ENCODE data around the gene WBP11. TPM values are rescaled to one million over a fixed set of nuclear protein-coding genes. Genes with fewer than 3 reads are reported as not detected.

Gene WBP11
- total and polyA plus RNA-seq, 9 of the 15 experiments (the other 6 are each of a cell fraction or from before 2014, with no cell fraction given): 7.7 to 60.8 (median 24.6) TPM

- H2AFZ ChIP-seq (ENCODE audit: low read depth, low read length): no peak overlapping the region
- CTCF ChIA-PET (ENCODE audit: low intra/inter-chr PET ratio): no interaction called here
- no peaks in the 10 kb centered on the region for H3K9me3 ChIP-seq (replicated peaks; ENCODE audit: control insufficient read depth, insufficient read depth, low read depth, low read length)
- H3K4me3 ChIP-seq: no peak overlapping the region
- intact Hi-C loops (cut with micrococcal nuclease) (no loop called here), in situ Hi-C loops (cut with MboI) (no loop called here)
- H3K27ac ChIP-seq (ENCODE audit: extremely low read depth, low read depth, low read length): no peak overlapping the region
- POLR2A ChIA-PET: interaction anchor here (0.6 kb wide), 1 partner anchor 15 kb away, joined by 3 read pairs; the partner anchor contains the start of gene ART4
- no peaks in the 10 kb centered on the region for H3K27me3 ChIP-seq (ENCODE audit: control insufficient read depth in 2 of 2, insufficient read depth in 2 of 2, low read length in 2 of 2)
- DNase-seq (ENCODE audit: extremely low read depth in 1 of 4, low spot score in 3 of 4) (peak in 1 of 4 experiments; percentile 11), FAIRE-seq (no peak), ATAC-seq (no peak)
- no peak overlapping the region for H3K4me2 ChIP-seq (ENCODE audit: insufficient read depth, low read length)
- H3K9me1 ChIP-seq (ENCODE audit: control insufficient read depth, insufficient read depth, low read length): no peaks in the 10 kb centered on the region
- TF ChIP-seq NFYB (IDR thresholded peaks at IDR 0.05; ENCODE audit: extremely low read depth, insufficient read length): peak; percentile 14
- peak; percentile 71 for TF ChIP-seq RFX5 (IDR thresholded peaks at IDR 0.05; ENCODE audit: low read depth, low read length)
- no peak for TF ChIP-seq ZNF212 (CRISPR knock-in tag; IDR thresholded peaks at IDR 0.05)
- no peaks in the 10 kb centered on the region for H3K36me3 ChIP-seq (ENCODE audit: control insufficient read depth, insufficient read depth, low read length)
- no peak overlapping the region for H3K9ac ChIP-seq (ENCODE audit: insufficient read depth in 1 of 2, low read depth in 2 of 2, low read length in 2 of 2)
- H3K79me2 ChIP-seq (ENCODE audit: control insufficient read depth, insufficient read depth, low read length): no peaks in the 10 kb centered on the region
- BruUV-seq (replicated peaks): no TSS peak
- no peaks in the 10 kb centered on the region for H4K20me1 ChIP-seq (replicated peaks; ENCODE audit: control insufficient read depth, insufficient read depth, low read length)
- no peaks in the 10 kb centered on the region for H3K4me1 ChIP-seq (replicated peaks in 1 of 2; ENCODE audit: control insufficient read depth in 2 of 2, insufficient read depth in 2 of 2, low read length in 2 of 2)
Measured at GRCh38 chr12:14828892-14829291, 25.6 kb upstream of the WBP11 start.

- no peak for TF ChIP-seq ZSCAN32 (CRISPR knock-in tag; IDR thresholded peaks at IDR 0.05)
- no peak for TF ChIP-seq ZNF431 (CRISPR knock-in tag; IDR thresholded peaks at IDR 0.05)
- no peak for TF ChIP-seq E2F4 (CRISPR knock-in tag; IDR thresholded peaks at IDR 0.05; ENCODE audit: low read depth)
- TF ChIP-seq ZNF780A (CRISPR knock-in tag; IDR thresholded peaks at IDR 0.05): no peak
- no peak for TF ChIP-seq ILK (tag; IDR thresholded peaks at IDR 0.05; ENCODE audit: borderline replicate concordance, low read depth)
- TF ChIP-seq ARID2 (IDR thresholded peaks at IDR 0.05): no peak
Measured at GRCh38 chr12:14827043-14827442, 23.8 kb upstream of the WBP11 start.

More at GRCh38 chr12:14827043-14827442, 23.8 kb upstream of the WBP11 start:
- Histone ChIP-seq H3K36me3 (ENCODE audit: control insufficient read depth, insufficient read depth, low read length) (no peaks in the 10 kb centered on the region), H3K79me2 (ENCODE audit: control insufficient read depth, insufficient read depth, low read length) (no peaks in the 10 kb centered on the region), H3K9me3 (replicated peaks; ENCODE audit: control insufficient read depth, insufficient read depth, low read depth, low read length) (no peaks in the 10 kb centered on the region), H3K4me3 (no peak overlapping the region), H3K4me1 (replicated peaks in 1 of 2; ENCODE audit: control insufficient read depth in 2 of 2, insufficient read depth in 2 of 2, low read length in 2 of 2) (no peaks in the 10 kb centered on the region), H3K27me3 (ENCODE audit: control insufficient read depth in 2 of 2, insufficient read depth in 2 of 2, low read length in 2 of 2) (no peaks in the 10 kb centered on the region), H3K9ac (ENCODE audit: insufficient read depth in 1 of 2, low read depth in 2 of 2, low read length in 2 of 2) (no peak overlapping the region), H2AFZ (ENCODE audit: low read depth, low read length) (no peak overlapping the region), H3K9me1 (ENCODE audit: control insufficient read depth, insufficient read depth, low read length) (no peaks in the 10 kb centered on the region), H3K27ac (ENCODE audit: extremely low read depth, low read depth, low read length) (no peak overlapping the region), H3K4me2 (ENCODE audit: insufficient read depth, low read length) (no peak overlapping the region), H4K20me1 (replicated peaks; ENCODE audit: control insufficient read depth, insufficient read depth, low read length) (no peaks in the 10 kb centered on the region)
- ChIA-PET CTCF (ENCODE audit: low intra/inter-chr PET ratio) (no interaction called here), POLR2A (no interaction called here)
- no peak for FAIRE-seq
- BruUV-seq (replicated peaks): no TSS peak
- DNase-seq (ENCODE audit: extremely low read depth in 1 of 4, low spot score in 3 of 4): no peak
- ATAC-seq: no peak
- in situ Hi-C loops (cut with MboI): no loop called here
- intact Hi-C loops (cut with micrococcal nuclease): no loop called here
- WGBS (ENCODE audit: insufficient coverage, low coverage, missing lambda C conversion rate): 27% methylated on average over 2 of the region's 2 CpGs
